ENCODE results near the gene CHST9. TPM values are rescaled to one million over a fixed set of nuclear protein-coding genes. Genes with fewer than 3 reads are reported as not detected.
"Not testable (repeated sequence)": the region's sequence is repeated elsewhere in the genome, so short reads cannot be mapped to it uniquely, and the experiment has no call there.

CHST9 gene
- total RNA-seq, 2 donors from 2014 or later, result 0.90 to 1.3 TPM

- H3K4me3 ChIP-seq, result no peak overlapping the region
- H3K27ac ChIP-seq, result no peak overlapping the region
- no peaks in the 10 kb centered on the region for H3K9me3 ChIP-seq
- no peaks in the 10 kb centered on the region for H3K27me3 ChIP-seq
- no peaks in the 10 kb centered on the region for H3K36me3 ChIP-seq
- H3K4me1 ChIP-seq, result no peaks in the 10 kb centered on the region
- DNase-seq (ENCODE audit: low spot score), result no peak
- TF ChIP-seq, protein P1, sequence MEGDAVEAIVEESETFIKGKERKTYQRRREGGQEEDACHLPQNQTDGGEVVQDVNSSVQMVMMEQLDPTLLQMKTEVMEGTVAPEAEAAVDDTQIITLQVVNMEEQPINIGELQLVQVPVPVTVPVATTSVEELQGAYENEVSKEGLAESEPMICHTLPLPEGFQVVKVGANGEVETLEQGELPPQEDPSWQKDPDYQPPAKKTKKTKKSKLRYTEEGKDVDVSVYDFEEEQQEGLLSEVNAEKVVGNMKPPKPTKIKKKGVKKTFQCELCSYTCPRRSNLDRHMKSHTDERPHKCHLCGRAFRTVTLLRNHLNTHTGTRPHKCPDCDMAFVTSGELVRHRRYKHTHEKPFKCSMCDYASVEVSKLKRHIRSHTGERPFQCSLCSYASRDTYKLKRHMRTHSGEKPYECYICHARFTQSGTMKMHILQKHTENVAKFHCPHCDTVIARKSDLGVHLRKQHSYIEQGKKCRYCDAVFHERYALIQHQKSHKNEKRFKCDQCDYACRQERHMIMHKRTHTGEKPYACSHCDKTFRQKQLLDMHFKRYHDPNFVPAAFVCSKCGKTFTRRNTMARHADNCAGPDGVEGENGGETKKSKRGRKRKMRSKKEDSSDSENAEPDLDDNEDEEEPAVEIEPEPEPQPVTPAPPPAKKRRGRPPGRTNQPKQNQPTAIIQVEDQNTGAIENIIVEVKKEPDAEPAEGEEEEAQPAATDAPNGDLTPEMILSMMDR (IDR thresholded peaks at IDR 0.05), result no peak
Measured at GRCh38 chr18:27164905-27165304, 20.2 kb downstream of the CHST9 start.

DNA sequence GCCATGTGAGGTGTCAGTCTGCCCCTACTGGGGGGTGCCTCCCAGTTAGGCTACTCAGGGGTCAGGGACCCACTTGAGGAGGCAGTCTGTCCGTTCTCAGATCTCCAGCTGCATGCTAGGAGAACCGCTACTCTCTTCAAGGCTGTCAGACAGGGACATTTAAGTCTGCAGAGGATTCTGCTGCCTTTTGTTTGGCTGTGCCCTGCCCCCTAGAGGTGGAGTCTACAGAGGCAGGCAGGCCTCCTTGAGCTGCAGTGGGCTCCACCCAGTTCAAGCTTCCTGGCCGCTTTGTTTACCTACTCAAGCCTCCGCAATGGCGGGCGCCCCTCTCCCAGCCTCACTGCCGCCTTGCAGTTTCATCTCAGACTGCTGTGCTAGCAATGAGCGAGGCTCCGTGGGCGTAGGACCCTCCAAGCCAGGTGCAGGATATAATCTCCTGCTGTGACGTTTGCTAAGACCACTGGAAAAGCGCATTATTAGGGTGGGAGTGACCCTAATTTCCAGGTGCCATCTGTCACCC lies 21.9 kb downstream of the CHST9 start:
- H3K27me3 ChIP-seq; DNase-seq (ENCODE audit: low spot score); H3K36me3 ChIP-seq; H3K4me1 ChIP-seq; H3K4me3 ChIP-seq; H3K27ac ChIP-seq; H3K9me3 ChIP-seq: not testable (repeated sequence)

- not testable (repeated sequence) for H3K27ac ChIP-seq; H3K9me3 ChIP-seq; H3K4me3 ChIP-seq; H3K36me3 ChIP-seq; H3K27me3 ChIP-seq; DNase-seq (ENCODE audit: low spot score); H3K4me1 ChIP-seq
Measured at GRCh38 chr18:27149240-27149639, 35.9 kb downstream of the CHST9 start.

GRCh38 chr18:27144672-27145071 lies 40.4 kb downstream of the CHST9 start:
- H3K27ac ChIP-seq, result no peak overlapping the region
- peaks cover 0 to 9% of the 10 kb centered on the region in 2 donors for H3K4me1 ChIP-seq
- no peaks in the 10 kb centered on the region for H3K27me3 ChIP-seq
- no peak for DNase-seq (ENCODE audit: low spot score)
- H3K9me3 ChIP-seq, result peaks cover 0 to 7% of the 10 kb centered on the region in 2 donors
- H3K36me3 ChIP-seq, result no peaks in the 10 kb centered on the region
- TF ChIP-seq, protein P1 (IDR thresholded peaks at IDR 0.05), result no peak
- no peak overlapping the region for H3K4me3 ChIP-seq

DNA sequence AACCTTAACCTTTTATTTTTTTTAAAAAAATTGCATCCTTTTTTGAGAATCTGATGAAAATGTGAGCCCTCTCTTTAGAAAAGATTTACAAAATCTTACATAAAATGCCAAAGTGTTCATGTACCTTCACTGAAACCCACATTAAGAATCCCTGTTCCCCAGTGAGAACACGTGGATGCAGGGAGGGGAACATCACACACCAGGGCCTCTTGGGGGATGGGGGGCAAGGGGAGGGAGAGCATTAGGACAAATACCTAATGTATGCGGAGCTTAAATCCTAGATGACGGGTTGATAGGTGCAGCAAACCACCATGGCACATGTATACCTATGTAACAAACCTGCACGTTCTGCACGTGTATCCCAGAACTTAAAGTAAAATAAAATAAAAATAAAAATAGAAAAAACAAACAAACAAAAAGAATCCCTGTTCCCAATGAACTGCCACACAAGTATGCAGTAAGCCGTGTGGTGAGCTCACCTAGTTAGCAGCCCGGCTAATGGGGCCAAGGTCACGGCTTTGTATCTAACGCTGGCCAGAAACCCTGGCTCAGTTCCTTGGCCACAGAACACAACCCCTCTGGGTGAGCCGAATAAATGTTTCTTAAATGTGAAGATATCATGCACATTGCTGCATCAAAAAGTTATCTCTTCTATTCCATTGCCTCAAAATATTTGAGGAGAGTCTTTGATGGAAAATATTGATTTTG lies 41.4 kb downstream of the CHST9 start:
- H3K36me3 ChIP-seq, result no peaks in the 10 kb centered on the region
- H3K27me3 ChIP-seq, result no peaks in the 10 kb centered on the region
- DNase-seq (ENCODE audit: low spot score), result no peak
- H3K9me3 ChIP-seq, result no peaks in the 10 kb centered on the region
- H3K27ac ChIP-seq, result peak overlapping the region in 1 of 2 donors; percentile 29
- no peak overlapping the region for H3K4me3 ChIP-seq
- peaks cover 0 to 9% of the 10 kb centered on the region in 2 donors for H3K4me1 ChIP-seq
- TF ChIP-seq, protein P1 (IDR thresholded peaks at IDR 0.05), result no peak

DNA sequence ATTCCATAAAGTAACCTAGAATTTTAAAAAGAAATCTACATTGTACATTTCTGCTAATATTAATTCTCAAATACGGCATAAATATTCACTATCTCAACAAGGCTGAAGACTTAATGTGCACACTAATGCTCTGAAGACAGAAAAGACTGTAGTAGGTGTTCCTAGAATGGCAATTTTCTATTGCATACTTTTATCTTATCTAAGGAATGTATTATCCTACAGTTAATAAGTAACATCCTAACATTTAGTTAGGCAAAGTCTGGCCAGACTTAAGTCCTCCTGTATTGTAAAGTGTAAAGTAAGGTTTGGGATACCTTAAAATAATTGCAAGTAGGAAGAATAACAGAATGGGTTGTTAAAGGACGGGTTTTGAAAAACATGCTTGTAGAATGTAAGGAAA lies 42.2 kb downstream of the CHST9 start:
- no peak overlapping the region for H3K27ac ChIP-seq
- DNase-seq (ENCODE audit: low spot score), result no peak
- no peaks in the 10 kb centered on the region for H3K9me3 ChIP-seq
- H3K4me3 ChIP-seq, result no peak overlapping the region
- TF ChIP-seq, protein P1 (IDR thresholded peaks at IDR 0.05), result no peak
- H3K4me1 ChIP-seq, result peaks cover 0 to 9% of the 10 kb centered on the region in 2 donors
- H3K27me3 ChIP-seq, result no peaks in the 10 kb centered on the region
- no peaks in the 10 kb centered on the region for H3K36me3 ChIP-seq

DNA sequence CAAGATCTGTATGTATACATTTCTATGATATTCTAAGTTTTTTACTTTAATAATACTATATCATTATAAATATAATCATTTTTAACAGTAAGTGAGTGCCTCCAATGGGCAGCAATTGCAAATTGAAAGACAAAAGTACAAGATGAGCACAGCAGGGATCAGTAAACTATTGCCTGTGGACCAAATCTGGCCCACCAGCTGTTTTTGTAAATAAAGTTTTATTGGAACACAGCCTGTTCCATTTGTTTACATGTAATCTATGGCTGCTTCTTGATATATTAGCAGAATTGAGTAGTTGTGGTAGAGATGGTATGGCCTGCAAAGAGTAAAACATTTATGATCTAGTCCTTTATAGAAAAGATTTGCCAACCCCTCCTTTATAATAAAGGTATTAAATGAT lies 43.2 kb downstream of the CHST9 start:
- no peak overlapping the region for H3K4me3 ChIP-seq

More for the DNA sequence above, 43.2 kb downstream of the CHST9 start:
- DNase-seq (ENCODE audit: low spot score), result no peak
- Histone ChIP-seq H3K27ac (no peak overlapping the region), H3K36me3 (no peaks in the 10 kb centered on the region), H3K27me3 (no peaks in the 10 kb centered on the region), H3K9me3 (no peaks in the 10 kb centered on the region), H3K4me1 (peaks cover 0 to 9% of the 10 kb centered on the region in 2 donors)
- TF ChIP-seq, protein P1 (IDR thresholded peaks at IDR 0.05), result no peak

All from right atrium auricular region (tissue), 2 donors.